B cell (primary cell): ENCODE results near the gene GIMAP8. TPM values are rescaled to one million over a fixed set of nuclear protein-coding genes. Genes with fewer than 3 reads are reported as not detected.

Experiments used
- ATAC-seq: fragments of 200-7000 bp; cut with Tn5 transposase; one replicate; pipeline ENCODE4 v1.10.0; 2021; ENCODE audit warnings: low read depth, mild to moderate bottlenecking, moderate number of reproducible peaks, moderate library complexity
- CTCF ChIA-PET: fragments of 350-600 bp; sonication (Branson Sonifier 250); formaldehyde crosslinking; loops from one replicate; lab custom pipeline; 2021; ENCODE audit warnings: antibody characterized with exemption, inconsistent platforms; lab: Charles Lee
- POLR2A ChIA-PET: fragments of 350-600 bp; sonication (Branson Sonifier 250); formaldehyde crosslinking; loops from one replicate; lab custom pipeline; 2021; ENCODE audit warnings: antibody characterized with exemption; lab: Charles Lee
- DNase-seq: peaks from one replicate; pipeline ENCODE4 v3.0.0; 2013
- H2AFZ ChIP-seq: 2 replicates; pipeline ENCODE4 v1.6.1; 2012; ENCODE audit warnings: mild to moderate bottlenecking, low read depth, low read length; ENCODE audit not compliant: insufficient read depth, poor library complexity, severe bottlenecking
- H3K27ac ChIP-seq, 2 donors: 1 replicate in 1 of 2; 2 replicates in 1 of 2; pipeline ENCODE4 v1.5.1; 2012 to 2013; ENCODE audit warnings: low read length in 2 of 2, mild to moderate bottlenecking in 2 of 2, moderate library complexity in 1 of 2
- H3K27me3 ChIP-seq, 4 experiments: fragments of 200-600 bp in 1 of 4; sonication (generic) in 1 of 4; replicated peaks in 1 of 4; 1 replicate in 2 of 4; 2 replicates in 2 of 4; pipeline versions ENCODE4 v1.6.1 to v1.7.0; 2013 to 2016; ENCODE audit warnings: low read length in 3 of 4, mild to moderate bottlenecking in 2 of 4, mixed read lengths in 1 of 4, moderate library complexity in 1 of 4; ENCODE audit not compliant: insufficient read depth in 4 of 4, control insufficient read depth in 3 of 4; ENCODE audit errors: control extremely low read depth in 1 of 4
- H3K36me3 ChIP-seq, 2 experiments: replicated peaks in 1 of 2; 1 replicate in 1 of 2; 2 replicates in 1 of 2; pipeline versions ENCODE4 v1.6.1 to v1.7.1; 2013; ENCODE audit warnings: low read length in 1 of 2; ENCODE audit not compliant: insufficient read depth in 2 of 2, control insufficient read depth in 1 of 2; ENCODE audit errors: control extremely low read depth in 1 of 2, extremely low read depth in 1 of 2
- H3K4me1 ChIP-seq, 2 donors: fragments of 200-600 bp in 1 of 2; sonication (generic) in 1 of 2; 1 replicate in 1 of 2; 2 replicates in 1 of 2; pipeline versions ENCODE4 v1.5.1 to v1.6.1; 2013 to 2017; ENCODE audit warnings: low read length in 2 of 2; ENCODE audit not compliant: control insufficient read depth in 2 of 2, insufficient read depth in 2 of 2
- H3K4me2 ChIP-seq: replicated peaks from 2 replicates; pipeline ENCODE3; 2012; ENCODE audit warnings: mild to moderate bottlenecking, low read depth, low read length; ENCODE audit not compliant: poor library complexity, severe bottlenecking
- H3K4me3 ChIP-seq, 5 experiments: fragments of 200-600 bp in 1 of 5; sonication (generic) in 1 of 5; 1 replicate in 3 of 5; 2 replicates in 2 of 5; pipeline versions ENCODE4 v1.5.1 to v1.7.0; 2011 to 2016; ENCODE audit warnings: low read length in 4 of 5, mild to moderate bottlenecking in 4 of 5, low read depth in 2 of 5, control low read depth in 1 of 5, moderate library complexity in 1 of 5; ENCODE audit not compliant: insufficient read depth in 1 of 5; ENCODE audit errors: control extremely low read depth in 1 of 5, extremely low read depth in 1 of 5
- H3K79me2 ChIP-seq: fragments of 200-600 bp; sonication (generic); one replicate; pipeline ENCODE4 v1.6.0; 2016; ENCODE audit warnings: low read length; ENCODE audit not compliant: control insufficient read depth, insufficient read depth
- H3K9ac ChIP-seq: fragments of 200-600 bp; sonication (generic); 2 replicates; pipeline ENCODE4 v1.6.1; 2017; ENCODE audit warnings: mild to moderate bottlenecking, low read length, moderate library complexity
- H3K9me3 ChIP-seq, 3 donors: one replicate each; pipeline versions ENCODE4 v1.6.1 to v1.7.1; 2013; ENCODE audit warnings: low read length in 2 of 3; ENCODE audit not compliant: control insufficient read depth in 2 of 3, insufficient read depth in 1 of 3; ENCODE audit errors: control extremely low read depth in 1 of 3
- H4K20me1 ChIP-seq: 2 replicates; pipeline ENCODE4 v1.6.0; 2012; ENCODE audit warnings: mild to moderate bottlenecking, low read length; ENCODE audit not compliant: insufficient read depth, control insufficient read depth, poor library complexity, severe bottlenecking
- H3K27ac Mint-ChIP-seq: one replicate; pipeline ENCODE4 v1.8.0; 2021; ENCODE audit warnings: mixed read lengths
- H3K27me3 Mint-ChIP-seq: one replicate; pipeline ENCODE4 v1.8.0; 2021; ENCODE audit warnings: mixed read lengths
- H3K4me1 Mint-ChIP-seq: one replicate; pipeline ENCODE4 v1.8.0; 2021; ENCODE audit warnings: mixed read lengths
- H3K4me3 Mint-ChIP-seq: one replicate; pipeline ENCODE4 v1.8.0; 2021; ENCODE audit warnings: mixed read lengths
- H3K9me3 Mint-ChIP-seq: one replicate; pipeline ENCODE4 v1.8.0; 2022; ENCODE audit warnings: mixed read lengths; ENCODE audit not compliant: insufficient read depth
- EZH2 ChIP-seq: IDR thresholded peaks from 2 replicates; pipeline ENCODE4 v1.6.1; 2012; ENCODE audit warnings: borderline replicate concordance, low read depth, mild to moderate bottlenecking, moderate library complexity, low read length; ENCODE audit not compliant: insufficient read depth, poor library complexity, severe bottlenecking
- WGBS: methylation state at CpG from one replicate; pipeline ENCODE4 v1.1.5; 2013; ENCODE audit warnings: missing lambda C conversion rate; ENCODE audit not compliant: insufficient coverage; 5-methylcytosine and 5-hydroxymethylcytosine counted together
- intact Hi-C: fragments of 100-400 bp; cut with micrococcal nuclease; formaldehyde crosslinking; loops from one replicate; pipeline ENCODE4 v1.10.0; 2022
- polyA plus RNA-seq: library from polyadenylated mRNA; depleted of rRNA; stranded (reverse); fragments of >200 nt; gene quantifications from 2 replicates; pipeline ENCODE4 v1.2.3, GENCODE V29; 2012
- total RNA-seq, 2 donors: library from RNA; stranded (reverse); fragments of 120-200 nt in 1 of 2; gene quantifications; 1 replicate in 1 of 2; 2 replicates in 1 of 2; pipeline versions ENCODE4 v1.2.3 to v1.2.4, GENCODE V29; 2013 to 2022
- TF ChIP-seq, protein P1 (sequence below): fragments of 200-600 bp; IDR thresholded peaks from one replicate; pipeline ENCODE4 v1.8.0; 2022; ENCODE audit warnings: antibody characterized with exemption, mild to moderate bottlenecking

The GIMAP8 gene
- total and polyA plus RNA-seq, 2 donors (not counting 1 experiment from before 2014, with no cell fraction given) = 0.34 to 0.47 TPM

DNA sequence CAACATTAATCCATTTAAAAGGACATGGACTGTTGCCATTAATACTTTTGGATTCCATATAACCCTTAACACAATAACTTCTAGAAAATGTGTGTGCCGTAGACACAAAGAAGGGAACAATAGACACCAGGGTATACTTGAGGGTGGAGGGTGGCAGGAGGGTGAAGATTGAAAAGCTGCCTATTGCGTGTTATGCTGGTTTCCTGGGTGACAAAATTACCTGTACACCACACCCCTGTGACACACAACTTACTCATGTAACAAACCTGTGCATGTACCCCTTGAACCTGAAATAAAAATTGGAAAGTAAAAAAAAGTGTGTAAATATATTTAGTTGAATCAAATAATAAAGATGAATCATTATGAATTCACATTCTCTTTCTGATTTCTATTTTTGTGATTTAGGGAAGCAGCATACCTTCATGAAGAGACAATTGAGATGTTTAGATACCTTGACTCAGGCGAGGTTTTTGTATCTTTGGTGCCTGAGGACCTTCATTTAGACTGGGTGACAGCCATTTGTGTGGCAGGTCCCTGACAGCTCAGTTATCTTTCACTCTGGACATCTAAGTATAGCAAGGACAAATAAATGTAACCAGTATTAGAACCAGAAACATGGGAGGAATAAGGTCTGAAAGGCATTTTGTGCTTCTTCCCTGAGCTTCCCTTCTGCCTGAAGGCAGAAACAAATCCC lies 28.7 kb downstream of the GIMAP8 start:
- H3K9ac ChIP-seq = no peak overlapping the region
- H3K9me3 Mint-ChIP-seq = no peaks in the 10 kb centered on the region
- no peaks in the 10 kb centered on the region for H3K36me3 ChIP-seq
- no peak overlapping the region for H3K27ac ChIP-seq
- no peak overlapping the region for H3K4me3 ChIP-seq
- H4K20me1 ChIP-seq = no peaks in the 10 kb centered on the region
- peaks cover 6 to 13% of the 10 kb centered on the region in 2 donors for H3K4me1 ChIP-seq
- H3K4me3 Mint-ChIP-seq = no peak overlapping the region
- peaks cover 0 to 2% (median 0%) of the 10 kb centered on the region in 4 experiments for H3K27me3 ChIP-seq
- H2AFZ ChIP-seq = no peak overlapping the region
- no peaks in the 10 kb centered on the region for H3K9me3 ChIP-seq
- no peaks in the 10 kb centered on the region for H3K79me2 ChIP-seq
- TF ChIP-seq, protein P1, sequence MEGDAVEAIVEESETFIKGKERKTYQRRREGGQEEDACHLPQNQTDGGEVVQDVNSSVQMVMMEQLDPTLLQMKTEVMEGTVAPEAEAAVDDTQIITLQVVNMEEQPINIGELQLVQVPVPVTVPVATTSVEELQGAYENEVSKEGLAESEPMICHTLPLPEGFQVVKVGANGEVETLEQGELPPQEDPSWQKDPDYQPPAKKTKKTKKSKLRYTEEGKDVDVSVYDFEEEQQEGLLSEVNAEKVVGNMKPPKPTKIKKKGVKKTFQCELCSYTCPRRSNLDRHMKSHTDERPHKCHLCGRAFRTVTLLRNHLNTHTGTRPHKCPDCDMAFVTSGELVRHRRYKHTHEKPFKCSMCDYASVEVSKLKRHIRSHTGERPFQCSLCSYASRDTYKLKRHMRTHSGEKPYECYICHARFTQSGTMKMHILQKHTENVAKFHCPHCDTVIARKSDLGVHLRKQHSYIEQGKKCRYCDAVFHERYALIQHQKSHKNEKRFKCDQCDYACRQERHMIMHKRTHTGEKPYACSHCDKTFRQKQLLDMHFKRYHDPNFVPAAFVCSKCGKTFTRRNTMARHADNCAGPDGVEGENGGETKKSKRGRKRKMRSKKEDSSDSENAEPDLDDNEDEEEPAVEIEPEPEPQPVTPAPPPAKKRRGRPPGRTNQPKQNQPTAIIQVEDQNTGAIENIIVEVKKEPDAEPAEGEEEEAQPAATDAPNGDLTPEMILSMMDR = no peak
- no peak for TF ChIP-seq EZH2
- peaks cover 14% of the 10 kb centered on the region for H3K27me3 Mint-ChIP-seq
- 100% methylated on average over 1 of the region's 3 CpGs for WGBS
- intact Hi-C loops = no loop called here
- ATAC-seq (no peak), DNase-seq (no peak)
- CTCF ChIA-PET = no interaction called here
- POLR2A ChIA-PET = no interaction called here
- no peak overlapping the region for H3K27ac Mint-ChIP-seq
- H3K4me1 Mint-ChIP-seq = peaks cover 14% of the 10 kb centered on the region
- H3K4me2 ChIP-seq = no peak overlapping the region

DNA sequence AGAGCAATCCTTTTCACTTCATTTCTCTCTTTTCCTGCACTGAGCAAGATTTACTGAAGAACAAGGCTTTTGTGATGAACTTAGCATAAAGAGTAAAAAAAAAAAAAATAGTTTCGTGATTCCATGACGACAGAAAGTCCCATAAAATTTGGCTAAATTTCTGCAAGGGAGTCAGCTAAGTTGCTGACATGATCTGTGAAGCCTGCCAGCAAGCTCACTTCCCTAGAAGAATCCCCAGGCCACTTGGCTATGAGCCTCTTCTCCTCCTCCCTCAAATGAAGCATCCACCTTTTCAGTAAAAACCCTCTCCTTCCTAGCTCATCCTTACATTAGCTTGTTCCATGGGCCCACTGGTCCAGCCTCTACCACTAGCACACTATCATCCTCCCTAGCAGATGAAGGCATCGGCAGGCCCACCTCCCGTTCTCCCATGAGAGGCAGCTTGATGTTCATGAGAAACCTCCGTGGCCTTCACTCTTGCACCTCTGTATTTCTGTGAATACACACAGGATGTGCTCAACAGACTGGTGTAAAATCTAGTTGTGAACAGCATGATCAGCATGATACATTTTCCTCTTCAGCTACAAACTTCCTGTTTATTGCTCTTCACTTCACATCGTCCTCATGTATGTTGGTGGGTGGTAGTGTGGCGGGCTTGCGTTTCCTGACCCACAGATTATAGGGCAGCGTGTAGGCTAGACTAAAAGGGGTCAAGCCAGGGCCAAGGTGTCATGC lies 30.9 kb downstream of the GIMAP8 start:
- 81% methylated on average over 3 of the region's 9 CpGs for WGBS
- Mint-ChIP-seq H3K4me3 (no peak overlapping the region), H3K27ac (no peak overlapping the region), H3K9me3 (no peaks in the 10 kb centered on the region), H3K27me3 (peaks cover 14% of the 10 kb centered on the region), H3K4me1 (peaks cover 17% of the 10 kb centered on the region)
- ChIA-PET CTCF (interaction anchor here (1.2 kb wide), 1 partner anchor 32 kb away, joined by 3 read pairs; no protein-coding TSS in a partner anchor), POLR2A (no interaction called here)
- H4K20me1 ChIP-seq = no peaks in the 10 kb centered on the region
- H3K36me3 ChIP-seq = no peaks in the 10 kb centered on the region
- H2AFZ ChIP-seq = no peak overlapping the region
- peaks cover 0 to 2% (median 0%) of the 10 kb centered on the region in 4 experiments for H3K27me3 ChIP-seq
- H3K4me3 ChIP-seq = no peak overlapping the region
- no peak overlapping the region for H3K27ac ChIP-seq
- H3K4me1 ChIP-seq = peaks cover 7 to 14% of the 10 kb centered on the region in 2 donors
- DNase-seq (no peak), ATAC-seq (no peak)
- no peak overlapping the region for H3K4me2 ChIP-seq
- H3K79me2 ChIP-seq = no peaks in the 10 kb centered on the region
- H3K9me3 ChIP-seq = no peaks in the 10 kb centered on the region
- intact Hi-C loops = no loop called here
- no peak overlapping the region for H3K9ac ChIP-seq
- TF ChIP-seq EZH2 = no peak
- TF ChIP-seq, protein P1 = no peak
